Panc1 (cell line): ENCODE data around the gene NUP93. TPM values are rescaled to one million over a fixed set of nuclear protein-coding genes. Genes with fewer than 3 reads are reported as not detected.

Source experiments
- ATAC-seq: fragments of 200-7000 bp; cut with Tn5 transposase; 2 replicates; pipeline ENCODE4 v1.9.1; 2020; ENCODE audit warnings: mild to moderate bottlenecking, moderate library complexity
- BruUV-seq: library from RNA; stranded (reverse); fragments of 400-500 nt; replicated peaks from 2 replicates; lab custom pipeline; 2021; lab: Mats Ljungman, UMichigan
- CTCF ChIA-PET: fragments of 300-600 bp; sonication (Branson Sonifier 250); formaldehyde crosslinking; loops from one replicate; lab custom pipeline; 2022; ENCODE audit warnings: antibody characterized with exemption; lab: Charles Lee
- POLR2A ChIA-PET: fragments of 300-600 bp; sonication (Branson Sonifier 250); formaldehyde crosslinking; loops from one replicate; lab custom pipeline; 2022; ENCODE audit warnings: antibody characterized with exemption; lab: Charles Lee
- DNase-seq: peaks from one replicate; pipeline ENCODE4 v3.0.0-alpha.2; 2010; ENCODE audit warnings: low read depth, low spot score
- H3K27ac ChIP-seq: 2 replicates; pipeline ENCODE4 v1.5.1; 2011; ENCODE audit warnings: mild to moderate bottlenecking, low read length, inconsistent platforms
- H3K27me3 ChIP-seq: fragments of 200-500 bp; sonication (Bioruptor generic); 2 replicates; pipeline ENCODE4 v1.6.0; 2014; ENCODE audit warnings: low read length, inconsistent platforms; ENCODE audit not compliant: control insufficient read depth, insufficient read depth
- H3K36me3 ChIP-seq: fragments of 200-500 bp; sonication (Bioruptor generic); 2 replicates; pipeline ENCODE4 v1.5.1; 2014; ENCODE audit warnings: inconsistent platforms, mild to moderate bottlenecking, low read length, moderate library complexity; ENCODE audit not compliant: control insufficient read depth, insufficient read depth
- H3K4me1 ChIP-seq: 2 replicates; pipeline ENCODE4 v1.5.1; 2011; ENCODE audit warnings: inconsistent platforms, mild to moderate bottlenecking, low read length, moderate library complexity; ENCODE audit not compliant: control insufficient read depth, insufficient read depth
- H3K4me3 ChIP-seq, 2 experiments: 2 replicates each; pipeline ENCODE4 v1.5.1; 2011 to 2012; ENCODE audit warnings: low read depth in 2 of 2, low read length in 2 of 2, mild to moderate bottlenecking in 2 of 2, inconsistent platforms in 1 of 2, moderate library complexity in 1 of 2
- H3K9me3 ChIP-seq: fragments of 200-500 bp; sonication (Bioruptor generic); 2 replicates; pipeline ENCODE4 v1.5.1; 2014; ENCODE audit warnings: low read depth, mild to moderate bottlenecking, inconsistent platforms, low read length, moderate library complexity; ENCODE audit not compliant: control insufficient read depth, insufficient read depth
- POLR2AphosphoS5 ChIP-seq: IDR thresholded peaks from 2 replicates; pipeline ENCODE4 v1.6.1; 2012; ENCODE audit warnings: mild to moderate bottlenecking, low read depth, low read length, moderate library complexity
- SIN3A ChIP-seq: IDR thresholded peaks from 2 replicates; pipeline ENCODE4 v1.6.1; 2012; ENCODE audit warnings: low read depth, mild to moderate bottlenecking, low read length, moderate library complexity, borderline replicate concordance; ENCODE audit not compliant: insufficient read depth
- TCF7L2 ChIP-seq: IDR thresholded peaks from 2 replicates; pipeline ENCODE4 v1.6.1; 2011; ENCODE audit warnings: mild to moderate bottlenecking, low read depth, low read length, inconsistent platforms
- in situ Hi-C: cut with HindIII; loops from 2 replicates; pipeline ENCODE4 v1.10.0; 2016; ENCODE audit warnings: low sequenced_read_pairs, low pct_unique_long_range_greater_than_20kb
- intact Hi-C: fragments of 100-400 bp; cut with micrococcal nuclease; formaldehyde crosslinking; loops from one replicate; pipeline ENCODE4 v1.10.0; 2022; ENCODE audit not compliant: unreplicated experiment
- total RNA-seq: library from RNA; stranded (reverse); gene quantifications from one replicate; pipeline ENCODE4 v1.2.1, GENCODE V29; 2021; ENCODE audit not compliant: unreplicated experiment
- TF ChIP-seq, protein P1 (sequence below), 2 experiments: IDR thresholded peaks; 2 replicates each; pipeline ENCODE4 v1.6.1; 2011 to 2012; ENCODE audit warnings: low read depth in 2 of 2, control low read depth in 1 of 2, low read length in 1 of 2, mild to moderate bottlenecking in 1 of 2, moderate library complexity in 1 of 2; ENCODE audit not compliant: insufficient read depth in 1 of 2
- TF ChIP-seq, protein P2 (sequence below): fragments of 450-650 bp; IDR thresholded peaks from 2 replicates; pipeline ENCODE4 v1.5.1; 2017; ENCODE audit warnings: mild to moderate bottlenecking

Gene NUP93
- total RNA-seq, 1 experiment from 2014 or later: 88.5 TPM

DNA sequence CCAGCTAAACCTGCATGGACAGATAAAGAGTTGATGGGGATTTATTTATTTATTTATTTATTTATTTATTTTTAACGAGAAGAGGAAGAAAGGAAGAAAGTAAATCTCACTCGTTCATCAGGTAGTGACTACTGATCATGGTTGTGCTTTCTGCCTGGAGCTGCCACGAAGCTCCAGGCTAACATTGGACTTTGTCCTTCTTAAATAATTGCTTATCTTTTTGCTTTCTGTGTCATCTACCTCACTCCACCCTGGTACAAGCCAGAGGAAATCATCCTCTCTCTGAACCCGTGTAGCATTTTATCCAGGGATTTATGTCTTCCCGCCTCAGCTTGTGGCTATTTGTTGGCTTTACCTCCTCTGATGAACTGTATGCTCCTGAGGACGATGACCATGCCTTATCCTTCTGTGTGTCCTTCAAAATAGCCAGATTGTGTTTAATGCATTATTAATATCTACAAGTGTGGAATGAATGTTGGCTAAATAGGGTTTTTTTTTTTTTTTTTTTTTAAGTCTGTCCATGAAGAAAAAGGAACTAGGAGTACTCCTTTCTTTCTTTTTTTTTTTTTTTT lies 127.0 kb downstream of the NUP93 start:
- Histone ChIP-seq H3K4me3 (no peak overlapping the region), H3K9me3 (no peaks in the 10 kb centered on the region), H3K27me3 (no peaks in the 10 kb centered on the region), H3K36me3 (no peaks in the 10 kb centered on the region), H3K4me1 (peaks cover 13% of the 10 kb centered on the region), H3K27ac (no peak overlapping the region)
- ATAC-seq (no peak), DNase-seq (no peak)
- no TSS peak for BruUV-seq
- ChIA-PET POLR2A (no interaction called here), CTCF (no interaction called here)
- in situ Hi-C loops (no loop called here), intact Hi-C loops (no loop called here)
- TF ChIP-seq, protein P1, sequence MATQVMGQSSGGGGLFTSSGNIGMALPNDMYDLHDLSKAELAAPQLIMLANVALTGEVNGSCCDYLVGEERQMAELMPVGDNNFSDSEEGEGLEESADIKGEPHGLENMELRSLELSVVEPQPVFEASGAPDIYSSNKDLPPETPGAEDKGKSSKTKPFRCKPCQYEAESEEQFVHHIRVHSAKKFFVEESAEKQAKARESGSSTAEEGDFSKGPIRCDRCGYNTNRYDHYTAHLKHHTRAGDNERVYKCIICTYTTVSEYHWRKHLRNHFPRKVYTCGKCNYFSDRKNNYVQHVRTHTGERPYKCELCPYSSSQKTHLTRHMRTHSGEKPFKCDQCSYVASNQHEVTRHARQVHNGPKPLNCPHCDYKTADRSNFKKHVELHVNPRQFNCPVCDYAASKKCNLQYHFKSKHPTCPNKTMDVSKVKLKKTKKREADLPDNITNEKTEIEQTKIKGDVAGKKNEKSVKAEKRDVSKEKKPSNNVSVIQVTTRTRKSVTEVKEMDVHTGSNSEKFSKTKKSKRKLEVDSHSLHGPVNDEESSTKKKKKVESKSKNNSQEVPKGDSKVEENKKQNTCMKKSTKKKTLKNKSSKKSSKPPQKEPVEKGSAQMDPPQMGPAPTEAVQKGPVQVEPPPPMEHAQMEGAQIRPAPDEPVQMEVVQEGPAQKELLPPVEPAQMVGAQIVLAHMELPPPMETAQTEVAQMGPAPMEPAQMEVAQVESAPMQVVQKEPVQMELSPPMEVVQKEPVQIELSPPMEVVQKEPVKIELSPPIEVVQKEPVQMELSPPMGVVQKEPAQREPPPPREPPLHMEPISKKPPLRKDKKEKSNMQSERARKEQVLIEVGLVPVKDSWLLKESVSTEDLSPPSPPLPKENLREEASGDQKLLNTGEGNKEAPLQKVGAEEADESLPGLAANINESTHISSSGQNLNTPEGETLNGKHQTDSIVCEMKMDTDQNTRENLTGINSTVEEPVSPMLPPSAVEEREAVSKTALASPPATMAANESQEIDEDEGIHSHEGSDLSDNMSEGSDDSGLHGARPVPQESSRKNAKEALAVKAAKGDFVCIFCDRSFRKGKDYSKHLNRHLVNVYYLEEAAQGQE (IDR thresholded peaks at IDR 0.05; ENCODE audit: insufficient read depth in 1 of 2, low read depth in 2 of 2, low read length in 1 of 2): no peak
- TF ChIP-seq SIN3A (no peak), TCF7L2 (no peak), POLR2AphosphoS5 (no peak)
- TF ChIP-seq, protein P2, sequence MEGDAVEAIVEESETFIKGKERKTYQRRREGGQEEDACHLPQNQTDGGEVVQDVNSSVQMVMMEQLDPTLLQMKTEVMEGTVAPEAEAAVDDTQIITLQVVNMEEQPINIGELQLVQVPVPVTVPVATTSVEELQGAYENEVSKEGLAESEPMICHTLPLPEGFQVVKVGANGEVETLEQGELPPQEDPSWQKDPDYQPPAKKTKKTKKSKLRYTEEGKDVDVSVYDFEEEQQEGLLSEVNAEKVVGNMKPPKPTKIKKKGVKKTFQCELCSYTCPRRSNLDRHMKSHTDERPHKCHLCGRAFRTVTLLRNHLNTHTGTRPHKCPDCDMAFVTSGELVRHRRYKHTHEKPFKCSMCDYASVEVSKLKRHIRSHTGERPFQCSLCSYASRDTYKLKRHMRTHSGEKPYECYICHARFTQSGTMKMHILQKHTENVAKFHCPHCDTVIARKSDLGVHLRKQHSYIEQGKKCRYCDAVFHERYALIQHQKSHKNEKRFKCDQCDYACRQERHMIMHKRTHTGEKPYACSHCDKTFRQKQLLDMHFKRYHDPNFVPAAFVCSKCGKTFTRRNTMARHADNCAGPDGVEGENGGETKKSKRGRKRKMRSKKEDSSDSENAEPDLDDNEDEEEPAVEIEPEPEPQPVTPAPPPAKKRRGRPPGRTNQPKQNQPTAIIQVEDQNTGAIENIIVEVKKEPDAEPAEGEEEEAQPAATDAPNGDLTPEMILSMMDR: no peak

DNA sequence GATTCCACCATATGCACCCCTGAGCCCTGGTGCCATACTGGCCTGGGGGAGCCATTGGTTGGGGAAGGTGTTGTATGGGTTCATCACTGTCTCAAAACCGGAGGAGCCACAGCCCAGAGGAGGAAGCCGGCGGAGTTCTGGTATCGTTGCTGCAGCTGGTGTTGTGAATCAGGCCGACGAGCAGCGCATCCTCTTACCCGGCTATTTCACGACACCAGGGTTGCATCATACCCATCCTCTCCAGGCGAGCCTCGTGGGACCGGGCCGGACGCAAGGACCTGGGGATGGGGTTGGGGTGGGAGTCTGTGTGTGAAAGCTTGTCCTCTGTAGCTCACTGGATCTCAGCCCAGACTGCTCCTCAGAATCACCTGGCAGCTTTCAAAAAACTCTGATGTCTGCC lies 128.4 kb downstream of the NUP93 start:
- TF ChIP-seq, protein P2: no peak
- TF ChIP-seq TCF7L2: no peak
- TF ChIP-seq, protein P1 (IDR thresholded peaks at IDR 0.05; ENCODE audit: insufficient read depth in 1 of 2, low read depth in 2 of 2, low read length in 1 of 2): no peak
- TF ChIP-seq SIN3A: no peak
- no peak for TF ChIP-seq POLR2AphosphoS5
- Histone ChIP-seq H3K36me3 (no peaks in the 10 kb centered on the region), H3K27ac (no peak overlapping the region), H3K9me3 (no peaks in the 10 kb centered on the region), H3K4me3 (no peak overlapping the region), H3K27me3 (no peaks in the 10 kb centered on the region), H3K4me1 (peaks cover 13% of the 10 kb centered on the region)
- POLR2A ChIA-PET: no interaction called here
- intact Hi-C loops (no loop called here), in situ Hi-C loops (no loop called here)
- ATAC-seq: no peak
- no TSS peak for BruUV-seq
- no peak for DNase-seq
- CTCF ChIA-PET: no interaction called here
